Effector memory CD4-positive, alpha-beta T cell (primary cell): ENCODE results near the gene OPCML.

Source experiments
- DNase-seq, 3 donors: peaks; one replicate each; pipeline ENCODE4 v3.0.0-alpha.2; 2020
- H3K27ac ChIP-seq: 2 replicates; pipeline ENCODE4 v1.7.0; 2013; ENCODE audit warnings: mild to moderate bottlenecking, low read length, moderate library complexity; ENCODE audit not compliant: insufficient read depth, poor library complexity, severe bottlenecking
- H3K27me3 ChIP-seq: replicated peaks from 2 replicates; pipeline ENCODE4 v1.7.0; 2013; ENCODE audit warnings: mild to moderate bottlenecking, low read length; ENCODE audit not compliant: insufficient read depth, control insufficient read depth, poor library complexity, severe bottlenecking
- H3K36me3 ChIP-seq: 2 replicates; pipeline ENCODE4 v1.7.0; 2013; ENCODE audit warnings: mild to moderate bottlenecking, low read length, moderate library complexity; ENCODE audit not compliant: control insufficient read depth, insufficient read depth
- H3K4me1 ChIP-seq: 2 replicates; pipeline ENCODE4 v1.7.0; 2013; ENCODE audit warnings: low read length, mild to moderate bottlenecking; ENCODE audit not compliant: control insufficient read depth, insufficient read depth, poor library complexity, severe bottlenecking
- H3K4me3 ChIP-seq: 2 replicates; pipeline ENCODE4 v1.7.0; 2013; ENCODE audit warnings: low read length, low read depth, mild to moderate bottlenecking; ENCODE audit not compliant: insufficient read depth, poor library complexity, severe bottlenecking
- H3K9me3 ChIP-seq: 2 replicates; pipeline ENCODE4 v1.7.0; 2013; ENCODE audit warnings: mild to moderate bottlenecking, low read length, moderate library complexity; ENCODE audit not compliant: control insufficient read depth

Gene OPCML

DNA sequence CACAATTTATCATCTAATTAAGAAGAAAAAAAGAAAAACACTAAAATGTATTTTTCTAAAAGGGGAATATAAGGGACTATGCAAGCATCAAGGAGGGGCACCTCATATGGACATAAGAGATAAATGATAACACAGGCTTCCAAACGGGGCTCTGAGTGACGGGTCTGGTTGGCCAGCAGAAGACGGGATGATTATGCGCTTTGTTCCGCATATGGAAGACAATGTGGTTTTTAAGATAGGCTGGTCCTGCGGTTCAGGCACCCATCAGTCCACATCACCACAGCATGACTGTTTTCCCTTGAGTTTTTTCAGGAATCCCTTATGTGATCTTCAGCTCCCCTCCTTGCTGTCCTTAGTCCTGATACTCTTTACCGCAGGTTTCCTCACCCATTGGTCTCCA is 404.6 kb downstream of the OPCML start:
- Histone ChIP-seq H3K4me1 (no peaks in the 10 kb centered on the region), H3K9me3 (no peaks in the 10 kb centered on the region), H3K27ac (no peak overlapping the region), H3K4me3 (no peak overlapping the region), H3K36me3 (no peaks in the 10 kb centered on the region), H3K27me3 (no peaks in the 10 kb centered on the region)
- no peak for DNase-seq

DNA sequence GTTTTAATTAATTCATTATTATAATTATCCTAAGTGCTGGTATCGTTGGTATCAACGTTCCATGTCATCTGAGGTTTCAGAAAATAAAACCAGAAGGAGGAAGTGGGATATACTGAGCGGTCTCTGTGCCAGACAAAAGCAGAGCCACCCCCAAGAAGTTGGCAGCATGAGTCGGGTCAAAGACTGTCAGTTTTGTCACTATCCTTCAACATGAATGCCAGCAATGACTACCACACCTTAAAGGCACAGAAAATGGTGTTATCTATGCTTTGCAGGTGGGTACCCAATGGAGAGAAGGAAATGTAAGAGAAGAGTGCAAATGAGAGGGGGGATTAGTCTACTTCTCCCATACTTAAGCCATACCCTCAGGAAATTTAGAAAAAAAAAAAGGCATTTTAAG is 408.5 kb downstream of the OPCML start:
- Histone ChIP-seq H3K4me3 (no peak overlapping the region), H3K27ac (no peak overlapping the region), H3K27me3 (no peaks in the 10 kb centered on the region), H3K4me1 (no peaks in the 10 kb centered on the region), H3K36me3 (no peaks in the 10 kb centered on the region), H3K9me3 (no peaks in the 10 kb centered on the region)
- no peak for DNase-seq

DNA sequence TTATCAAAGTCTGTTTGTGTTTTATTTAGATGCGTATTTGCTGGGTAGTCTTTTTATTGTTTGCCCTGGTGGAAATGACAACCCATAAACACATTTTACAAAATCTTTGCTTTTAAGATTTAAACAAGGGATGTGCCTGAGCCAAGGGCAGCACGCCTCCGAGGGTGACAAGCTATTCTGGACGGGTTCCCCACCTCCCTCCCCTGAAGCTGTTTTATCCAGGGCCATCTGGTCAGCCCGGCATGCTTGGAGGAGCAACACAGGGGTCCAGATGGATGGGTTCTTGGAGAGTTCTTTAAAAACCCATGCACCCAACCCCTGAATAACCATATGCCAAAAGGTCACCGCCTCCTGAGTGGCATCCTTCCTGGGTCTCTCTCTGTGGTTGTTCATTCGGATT is 408.9 kb downstream of the OPCML start:
- Histone ChIP-seq H3K4me3 (no peak overlapping the region), H3K36me3 (no peaks in the 10 kb centered on the region), H3K9me3 (no peaks in the 10 kb centered on the region), H3K27ac (no peak overlapping the region), H3K27me3 (no peaks in the 10 kb centered on the region), H3K4me1 (no peaks in the 10 kb centered on the region)
- DNase-seq, result no peak

DNA sequence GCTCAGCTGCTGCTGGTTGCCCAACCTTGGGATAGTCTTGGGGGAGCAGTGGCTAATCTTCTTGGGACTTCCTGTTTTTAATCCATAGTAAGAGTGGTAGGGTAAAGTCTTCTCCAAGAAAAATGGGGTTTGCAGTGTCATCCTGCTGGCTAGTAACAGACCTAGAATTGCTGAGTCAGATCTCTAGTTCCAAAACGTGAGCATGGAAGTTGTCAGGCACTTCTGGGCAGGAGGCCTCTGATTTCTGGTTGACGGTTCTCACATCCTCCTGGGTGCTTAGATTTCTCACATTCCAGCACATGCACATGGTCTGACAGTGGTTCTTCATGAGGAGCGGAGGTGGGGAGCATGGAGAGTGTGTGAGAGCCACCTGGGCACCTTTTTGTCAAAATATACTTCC is 410.0 kb downstream of the OPCML start:
- Histone ChIP-seq H3K27ac (no peak overlapping the region), H3K9me3 (no peaks in the 10 kb centered on the region), H3K4me3 (no peak overlapping the region), H3K27me3 (no peaks in the 10 kb centered on the region), H3K4me1 (no peaks in the 10 kb centered on the region), H3K36me3 (no peaks in the 10 kb centered on the region)
- no peak for DNase-seq

DNA sequence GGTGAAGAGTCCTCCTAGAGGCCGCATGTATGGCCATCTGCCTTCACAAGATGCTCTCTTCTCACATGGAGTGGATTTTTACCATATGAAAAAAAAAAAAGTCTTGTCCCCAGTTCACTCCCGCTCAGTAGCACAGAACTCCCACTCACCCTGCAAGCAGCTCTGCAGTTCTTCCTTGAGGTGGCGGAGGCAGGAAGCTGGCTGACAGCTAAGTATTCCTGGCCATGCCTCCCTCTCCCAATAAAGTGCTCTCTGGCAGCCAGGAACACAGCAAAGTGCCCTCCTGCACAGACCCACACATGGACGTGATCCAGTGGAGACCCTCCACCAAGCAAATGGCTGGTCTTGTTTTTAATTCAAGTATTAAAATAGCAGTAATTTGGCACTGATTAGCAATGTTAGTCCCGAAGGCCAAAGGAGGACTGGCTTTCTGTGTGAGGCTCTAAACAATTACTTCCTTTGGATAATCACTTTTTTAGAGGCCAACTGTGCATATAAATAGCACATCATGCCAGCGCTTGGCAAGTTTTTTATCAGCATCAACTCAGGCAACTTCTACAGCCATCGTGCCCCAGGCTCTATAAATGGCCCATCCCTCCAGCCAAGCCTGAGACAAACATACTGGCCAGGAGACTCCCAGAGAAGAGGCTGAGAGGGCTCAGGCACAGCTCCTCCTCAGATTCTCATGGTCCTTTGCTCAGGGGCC is 413.6 kb downstream of the OPCML start:
- Histone ChIP-seq H3K27me3 (no peaks in the 10 kb centered on the region), H3K27ac (no peak overlapping the region), H3K4me1 (no peaks in the 10 kb centered on the region), H3K4me3 (no peak overlapping the region), H3K9me3 (no peaks in the 10 kb centered on the region), H3K36me3 (no peaks in the 10 kb centered on the region)
- DNase-seq, result no peak

DNA sequence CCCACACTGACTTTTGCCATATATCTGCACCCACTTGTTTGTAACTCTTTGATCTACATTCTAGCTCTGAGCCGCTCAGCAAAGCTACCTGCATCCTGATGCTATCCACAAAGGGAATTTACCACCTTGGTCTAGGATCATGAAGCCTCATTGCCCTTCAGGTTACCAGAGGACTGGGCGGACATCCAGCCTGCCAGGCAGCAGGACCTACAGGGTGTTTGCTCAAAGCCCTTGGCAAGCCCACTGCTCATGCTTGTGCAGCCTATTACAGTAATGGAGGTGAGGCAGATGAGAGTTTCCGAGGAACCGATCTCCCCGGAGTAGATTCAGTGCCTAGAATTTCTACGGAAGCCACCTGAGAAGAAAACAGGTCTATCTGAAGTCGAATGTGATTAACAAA is 417.2 kb downstream of the OPCML start:
- H3K27me3 ChIP-seq, result no peaks in the 10 kb centered on the region
- H3K4me1 ChIP-seq, result no peaks in the 10 kb centered on the region
- H3K9me3 ChIP-seq, result no peaks in the 10 kb centered on the region
- no peak overlapping the region for H3K27ac ChIP-seq
- H3K4me3 ChIP-seq, result no peak overlapping the region
- H3K36me3 ChIP-seq, result no peaks in the 10 kb centered on the region
- no peak for DNase-seq

DNA sequence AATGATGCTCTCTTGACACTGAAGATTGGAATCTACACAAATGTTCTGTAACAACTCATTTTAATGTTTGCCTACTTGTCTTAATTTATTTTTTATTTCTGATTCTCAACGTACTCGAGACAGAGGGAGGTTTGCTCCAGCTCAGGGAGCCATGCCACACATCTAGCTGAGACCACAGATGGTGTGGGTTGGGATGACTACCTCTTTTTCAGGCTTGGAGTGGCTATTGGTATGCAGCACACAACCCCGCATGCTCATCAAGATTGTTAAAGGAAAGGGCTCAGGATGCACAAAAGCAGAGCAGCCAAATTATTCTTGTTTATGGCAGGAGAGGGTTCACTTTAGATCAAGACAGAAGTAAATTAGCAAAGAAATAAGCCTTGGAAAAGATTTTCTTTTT is 424.5 kb downstream of the OPCML start:
- Histone ChIP-seq H3K27me3 (no peaks in the 10 kb centered on the region), H3K4me3 (no peak overlapping the region), H3K27ac (no peak overlapping the region), H3K36me3 (no peaks in the 10 kb centered on the region), H3K9me3 (no peaks in the 10 kb centered on the region), H3K4me1 (no peaks in the 10 kb centered on the region)
- no peak for DNase-seq

DNA sequence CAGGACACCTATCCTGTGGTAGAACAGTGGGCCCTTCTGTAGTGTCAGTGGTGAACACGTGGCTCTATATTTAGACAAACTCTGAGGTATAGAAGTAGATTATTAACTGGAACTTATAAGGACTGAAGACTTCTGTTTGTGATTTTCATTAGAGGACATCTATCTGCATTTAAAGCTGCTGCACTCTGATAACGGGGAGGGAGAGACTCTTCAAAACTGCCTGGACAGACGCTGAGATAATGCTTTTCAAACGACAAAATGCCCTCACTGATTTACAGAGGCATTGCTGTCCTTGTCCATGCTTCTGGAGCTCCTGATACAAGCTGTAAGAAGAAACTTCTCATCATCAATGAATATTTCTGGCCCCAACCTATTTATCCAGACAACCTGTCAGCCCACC is 425.2 kb downstream of the OPCML start:
- no peak overlapping the region for H3K4me3 ChIP-seq
- no peaks in the 10 kb centered on the region for H3K36me3 ChIP-seq
- no peaks in the 10 kb centered on the region for H3K4me1 ChIP-seq
- H3K27ac ChIP-seq, result no peak overlapping the region
- no peaks in the 10 kb centered on the region for H3K27me3 ChIP-seq
- DNase-seq, result no peak
- no peaks in the 10 kb centered on the region for H3K9me3 ChIP-seq

DNA sequence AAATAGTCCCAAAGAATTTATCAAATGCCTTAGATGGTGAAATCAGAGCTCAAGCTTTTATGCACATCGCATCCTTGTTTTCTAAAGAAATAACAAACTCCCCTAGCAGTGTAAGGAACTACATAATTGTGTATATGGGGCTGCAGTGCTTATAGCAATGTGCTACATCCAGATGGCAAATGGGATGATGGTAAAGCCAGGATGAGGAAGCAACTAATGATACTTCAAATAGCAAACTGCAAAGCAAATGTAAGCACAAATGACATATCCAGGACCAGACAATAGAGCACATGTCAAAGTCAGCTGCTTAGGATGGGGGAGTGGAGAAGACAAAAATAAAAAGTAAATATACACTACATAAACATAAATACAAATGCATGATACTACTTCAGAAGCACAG is 425.9 kb downstream of the OPCML start:
- Histone ChIP-seq H3K4me3 (no peak overlapping the region), H3K27me3 (no peaks in the 10 kb centered on the region), H3K9me3 (no peaks in the 10 kb centered on the region), H3K36me3 (no peaks in the 10 kb centered on the region), H3K4me1 (no peaks in the 10 kb centered on the region), H3K27ac (no peak overlapping the region)
- DNase-seq, result no peak

DNA sequence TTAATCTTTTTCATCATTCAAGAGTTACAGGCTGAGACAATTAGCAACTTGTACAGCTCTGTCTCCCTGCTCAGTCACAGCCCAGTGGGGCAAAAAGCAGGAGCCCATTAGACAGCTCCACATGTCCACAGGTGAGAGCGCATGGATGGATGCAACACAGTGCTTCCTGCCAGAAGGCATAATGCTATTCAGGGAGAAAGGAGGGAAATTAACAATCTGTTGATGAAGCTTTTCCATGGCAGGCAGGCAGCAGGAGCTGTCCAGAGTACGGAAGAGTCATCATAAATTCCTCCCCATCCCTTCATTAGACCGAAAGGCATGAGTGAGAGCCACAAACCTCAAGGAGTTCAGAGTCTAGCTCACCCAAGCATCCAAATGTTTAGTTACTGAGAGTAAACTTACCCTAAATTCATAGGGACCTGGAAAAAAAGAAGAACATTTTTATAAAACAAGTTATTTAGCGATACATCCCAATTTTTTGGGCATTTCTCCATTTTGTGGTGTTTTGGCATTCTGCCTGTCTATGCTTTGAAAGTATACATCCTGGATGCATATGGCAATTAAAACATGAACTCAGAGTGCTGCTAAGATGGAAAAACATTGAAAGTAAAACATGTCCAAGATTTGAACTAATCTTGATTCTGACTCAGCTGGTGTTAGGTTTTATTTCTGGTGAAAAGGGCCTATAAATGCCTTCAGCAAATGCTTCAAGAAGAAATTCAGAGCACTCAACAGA is 428.1 kb downstream of the OPCML start:
- H3K4me1 ChIP-seq, result no peaks in the 10 kb centered on the region
- H3K36me3 ChIP-seq, result no peaks in the 10 kb centered on the region
- DNase-seq, result no peak
- H3K27me3 ChIP-seq, result no peaks in the 10 kb centered on the region
- no peak overlapping the region for H3K27ac ChIP-seq
- H3K4me3 ChIP-seq, result no peak overlapping the region
- H3K9me3 ChIP-seq, result no peaks in the 10 kb centered on the region
